Measurements from ENCODE around the gene SMAD3. TPM values are rescaled to one million over a fixed set of nuclear protein-coding genes. Genes with fewer than 3 reads are reported as not detected.

The SMAD3 gene
- total and polyA plus RNA-seq, 2 experiments from 2014 or later: 30.8 to 34.0 TPM

GRCh38 chr15:67175643-67176071 lies 110.3 kb downstream of the SMAD3 start:
- H3K9me3 ChIP-seq (ENCODE audit: low read depth): no peaks in the 10 kb centered on the region
- H3K36me3 ChIP-seq (ENCODE audit: low read depth): peaks cover 30% of the 10 kb centered on the region; the same call in 1 of the 2 replicates
- no peaks in the 10 kb centered on the region for H3K9me2 ChIP-seq (ENCODE audit: insufficient read depth)
- no peaks in the 10 kb centered on the region for H3K27me3 ChIP-seq (replicated peaks; ENCODE audit: insufficient read depth)
- DNase-seq: peak; percentile 52
- H3K4me1 ChIP-seq (ENCODE audit: insufficient read depth): peaks cover 51% of the 10 kb centered on the region
- no peak overlapping the region for H3K4me2 ChIP-seq (ENCODE audit: unreplicated experiment)
- H3K27ac ChIP-seq: peak overlapping the region; percentile 23; the same call in 1 of the 2 replicates
- no peak overlapping the region for H2AFZ ChIP-seq
- H4K20me1 ChIP-seq (ENCODE audit: insufficient read depth): no peaks in the 10 kb centered on the region
- no peak for TF ChIP-seq EZH2 (IDR thresholded peaks at IDR 0.05; ENCODE audit: insufficient read depth, poor library complexity, severe bottlenecking)
- no peak for TF ChIP-seq EZH2phosphoT487 (IDR thresholded peaks at IDR 0.05; ENCODE audit: insufficient read depth, low read depth)
- H3F3A ChIP-seq (ENCODE audit: insufficient read depth): peaks cover 49% of the 10 kb centered on the region
- WGBS, 2 experiments (ENCODE audit: low coverage in 1 of 2, low lambda C conversion rate in 2 of 2, missing lambda C conversion rate in 2 of 2): 41% methylated on average over 10 to 11 of the region's 11 CpGs
- 0 out of 2 replicates have a peak overlapping the region, but pooled peaks have one; percentile 16 for H3K9ac ChIP-seq
- no peak overlapping the region for H3K4me3 ChIP-seq
- in situ Hi-C loops (cut with MboI): no loop called here
- H3K79me2 ChIP-seq (ENCODE audit: insufficient read depth): peaks cover 48% of the 10 kb centered on the region

DNA sequence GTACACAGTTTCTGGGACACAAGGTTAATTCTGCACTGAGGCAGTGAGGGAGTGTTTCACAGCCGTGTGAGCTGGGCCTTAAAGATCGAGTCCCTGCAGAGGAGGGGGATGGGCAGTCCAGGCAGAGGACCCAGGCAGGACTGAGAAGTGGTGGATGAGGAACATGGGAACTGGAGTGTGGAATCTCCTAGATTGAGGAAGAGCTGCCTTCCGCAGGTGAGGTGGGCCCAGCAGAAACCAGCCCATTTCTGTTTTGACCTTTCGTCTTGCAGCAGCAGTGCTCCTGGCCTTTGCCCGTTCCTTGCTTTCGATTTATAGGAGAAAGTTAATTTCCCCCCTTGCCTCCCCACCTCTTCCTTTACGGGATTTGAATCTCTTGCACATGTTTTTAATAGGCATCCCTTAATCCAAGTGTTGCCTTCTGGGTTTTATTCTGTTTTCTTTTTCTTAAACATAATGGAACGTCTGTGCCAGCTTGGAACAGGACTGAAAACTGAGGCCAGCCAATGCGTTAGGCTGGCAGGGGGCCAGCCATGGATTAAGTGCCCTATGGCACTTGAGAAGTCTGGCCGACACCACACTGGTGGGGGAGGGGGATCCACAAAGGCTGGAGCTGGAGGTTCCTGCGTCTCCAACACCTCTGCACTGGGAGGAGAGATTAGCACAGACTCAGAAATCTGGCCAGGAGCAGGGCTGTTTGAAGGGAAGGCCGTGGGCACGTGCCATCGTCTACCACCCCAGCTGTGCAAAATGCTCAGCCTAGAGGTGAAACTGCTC lies 111.0 kb downstream of the SMAD3 start:
- H3K27me3 ChIP-seq (replicated peaks; ENCODE audit: insufficient read depth): no peaks in the 10 kb centered on the region
- peaks cover 41% of the 10 kb centered on the region for H3K79me2 ChIP-seq (ENCODE audit: insufficient read depth)
- no peaks in the 10 kb centered on the region for H3K9me2 ChIP-seq (ENCODE audit: insufficient read depth)
- peaks cover 42% of the 10 kb centered on the region for H3F3A ChIP-seq (ENCODE audit: insufficient read depth)
- 59 to 63% methylated on average over 14 of the region's 14 CpGs for WGBS, 2 experiments (ENCODE audit: low coverage in 1 of 2, low lambda C conversion rate in 2 of 2, missing lambda C conversion rate in 2 of 2)
- no peaks in the 10 kb centered on the region for H3K9me3 ChIP-seq (ENCODE audit: low read depth)
- DNase-seq: no peak
- H4K20me1 ChIP-seq (ENCODE audit: insufficient read depth): no peaks in the 10 kb centered on the region
- peak overlapping the region; percentile 23; the same call in 1 of the 2 replicates for H3K27ac ChIP-seq
- H3K4me2 ChIP-seq (ENCODE audit: unreplicated experiment): no peak overlapping the region
- H2AFZ ChIP-seq: no peak overlapping the region
- TF ChIP-seq EZH2phosphoT487 (IDR thresholded peaks at IDR 0.05; ENCODE audit: insufficient read depth, low read depth) (no peak), EZH2 (IDR thresholded peaks at IDR 0.05; ENCODE audit: insufficient read depth, poor library complexity, severe bottlenecking) (no peak)
- 0 out of 2 replicates have a peak overlapping the region, but pooled peaks have one; percentile 16 for H3K9ac ChIP-seq
- H3K36me3 ChIP-seq (ENCODE audit: low read depth): peaks cover 23% of the 10 kb centered on the region; the same call in 1 of the 2 replicates
- H3K4me1 ChIP-seq (ENCODE audit: insufficient read depth): peaks cover 50% of the 10 kb centered on the region
- no peak overlapping the region for H3K4me3 ChIP-seq
- in situ Hi-C loops (cut with MboI): no loop called here

GRCh38 chr15:67177752-67178151 lies 112.3 kb downstream of the SMAD3 start:
- Histone ChIP-seq H3K9me3 (ENCODE audit: low read depth) (no peaks in the 10 kb centered on the region), H3K4me3 (no peak overlapping the region), H3K79me2 (ENCODE audit: insufficient read depth) (peaks cover 39% of the 10 kb centered on the region), H3K36me3 (ENCODE audit: low read depth) (peaks cover 28% of the 10 kb centered on the region; the same call in 1 of the 2 replicates), H2AFZ (no peak overlapping the region), H3K27ac (peak overlapping the region; percentile 84), H4K20me1 (ENCODE audit: insufficient read depth) (no peaks in the 10 kb centered on the region), H3K9ac (peak overlapping the region; percentile 75), H3K9me2 (ENCODE audit: insufficient read depth) (no peaks in the 10 kb centered on the region), H3K27me3 (replicated peaks; ENCODE audit: insufficient read depth) (no peaks in the 10 kb centered on the region), H3K4me2 (ENCODE audit: unreplicated experiment) (no peak overlapping the region), H3F3A (ENCODE audit: insufficient read depth) (peaks cover 42% of the 10 kb centered on the region), H3K4me1 (ENCODE audit: insufficient read depth) (peaks cover 41% of the 10 kb centered on the region)
- peak; percentile 46 for DNase-seq
- in situ Hi-C loops (cut with MboI): no loop called here
- 79% methylated on average over 6 of the region's 6 CpGs for WGBS, 2 experiments (ENCODE audit: low coverage in 1 of 2, low lambda C conversion rate in 2 of 2, missing lambda C conversion rate in 2 of 2)
- TF ChIP-seq EZH2phosphoT487 (IDR thresholded peaks at IDR 0.05; ENCODE audit: insufficient read depth, low read depth): no peak
- TF ChIP-seq EZH2 (IDR thresholded peaks at IDR 0.05; ENCODE audit: insufficient read depth, poor library complexity, severe bottlenecking): no peak

- Histone ChIP-seq H3F3A (ENCODE audit: insufficient read depth) (peaks cover 47% of the 10 kb centered on the region), H4K20me1 (ENCODE audit: insufficient read depth) (no peaks in the 10 kb centered on the region), H3K4me2 (ENCODE audit: unreplicated experiment) (peak overlapping the region; percentile 69), H3K4me1 (ENCODE audit: insufficient read depth) (peaks cover 47% of the 10 kb centered on the region), H3K36me3 (ENCODE audit: low read depth) (peaks cover 27% of the 10 kb centered on the region; the same call in 1 of the 2 replicates), H3K4me3 (no peak overlapping the region), H3K9me2 (ENCODE audit: insufficient read depth) (no peaks in the 10 kb centered on the region), H3K79me2 (ENCODE audit: insufficient read depth) (peaks cover 30% of the 10 kb centered on the region), H2AFZ (no peak overlapping the region), H3K9me3 (ENCODE audit: low read depth) (no peaks in the 10 kb centered on the region), H3K27me3 (replicated peaks; ENCODE audit: insufficient read depth) (no peaks in the 10 kb centered on the region), H3K27ac (peak overlapping the region; percentile 84), H3K9ac (peak overlapping the region; percentile 75)
- TF ChIP-seq EZH2phosphoT487 (IDR thresholded peaks at IDR 0.05; ENCODE audit: insufficient read depth, low read depth) (no peak), EZH2 (IDR thresholded peaks at IDR 0.05; ENCODE audit: insufficient read depth, poor library complexity, severe bottlenecking) (no peak)
- in situ Hi-C loops (cut with MboI): no loop called here
- DNase-seq: peak; percentile 96
- WGBS, 2 experiments (ENCODE audit: low coverage in 1 of 2, low lambda C conversion rate in 2 of 2, missing lambda C conversion rate in 2 of 2): 36 to 40% methylated on average over 11 of the region's 11 CpGs
These were observed 113.3 kb downstream of the SMAD3 start for GRCh38 chr15:67178569-67179210.
